Measurements from ENCODE around the gene ETS1.
A peak's percentile ranks its signal among the peaks of the same experiment; 100 is the strongest.

ETS1 gene

DNA sequence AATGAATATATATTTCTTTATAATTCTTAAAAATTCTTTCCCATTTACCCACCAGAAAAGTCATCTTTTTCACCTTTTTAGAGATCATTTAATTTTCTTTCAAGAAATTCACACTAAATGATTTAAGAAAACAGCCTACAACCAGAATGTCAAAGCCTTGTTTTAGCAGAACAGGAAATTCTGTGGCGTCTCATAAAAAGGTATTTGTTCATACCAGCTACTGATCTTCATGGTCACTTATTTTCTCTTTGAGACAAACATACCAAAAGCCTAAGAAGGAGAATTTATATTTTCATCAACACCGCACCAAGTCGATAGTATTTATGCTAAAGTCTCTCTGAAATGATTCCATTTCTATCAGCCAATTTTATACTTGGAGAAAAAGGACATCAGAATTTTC lies 105.3 kb downstream of the ETS1 start:
- DNase-seq (ENCODE audit: low spot score), result no peak

DNA sequence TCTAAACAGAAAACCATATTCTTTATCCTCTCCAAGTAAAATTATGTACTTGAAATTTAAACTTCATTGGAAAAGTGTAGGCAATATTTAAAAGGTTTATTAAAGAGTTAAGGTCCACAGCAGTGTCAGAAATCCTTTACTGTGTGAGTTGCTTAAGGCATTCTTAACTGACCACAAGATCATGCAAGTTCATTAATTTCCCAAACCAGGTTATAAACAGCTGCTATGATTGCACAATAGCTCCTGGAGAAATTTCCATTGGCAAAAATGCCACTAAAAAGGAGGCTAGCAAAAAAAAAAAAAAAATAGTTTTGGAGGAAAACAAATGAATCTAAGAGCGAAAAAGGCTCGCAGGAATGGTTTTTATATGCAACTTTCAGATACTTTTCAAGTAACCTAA lies 106.2 kb downstream of the ETS1 start:
- peak; percentile 76 for DNase-seq (ENCODE audit: low spot score)

DNA sequence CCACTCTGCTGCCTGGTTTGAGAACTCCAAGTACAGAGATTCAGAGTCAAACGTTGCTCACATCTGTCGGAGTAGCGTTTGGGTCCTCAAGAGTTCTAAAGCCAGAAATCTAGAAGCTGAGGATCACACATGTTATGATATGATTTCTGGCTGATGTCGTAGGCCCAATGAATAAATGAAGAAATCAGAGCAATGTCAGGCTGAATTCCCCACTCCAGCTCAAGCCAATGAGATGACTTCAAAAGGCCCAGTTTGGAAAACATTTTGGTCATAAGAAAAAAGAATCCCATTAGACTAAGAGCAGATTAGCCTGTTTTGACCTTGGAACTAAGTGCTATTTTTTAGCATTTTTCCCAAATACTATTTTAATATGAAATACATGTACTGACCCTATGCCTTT lies 106.7 kb downstream of the ETS1 start:
- DNase-seq (ENCODE audit: low spot score), result no peak

DNA sequence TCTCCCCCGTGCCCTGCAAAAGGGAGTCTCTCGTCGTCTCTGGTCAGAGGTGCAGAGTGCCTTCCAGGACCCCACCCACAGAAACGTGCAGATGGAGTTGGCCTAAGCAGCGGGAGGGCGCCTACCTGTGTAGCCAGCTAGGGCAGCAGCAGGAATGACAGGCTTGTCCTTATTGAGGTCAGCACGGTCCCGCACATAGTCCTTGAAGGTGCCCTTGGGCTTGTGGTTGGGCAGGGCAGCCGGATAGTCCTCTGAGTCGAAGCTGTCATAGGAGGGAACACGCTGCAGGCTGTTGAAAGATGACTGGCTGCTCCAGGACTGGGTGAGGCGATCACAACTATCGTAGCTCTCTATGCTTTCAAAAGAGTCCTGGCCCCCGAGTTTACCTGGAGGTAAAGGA lies 107.3 kb downstream of the ETS1 start:
- DNase-seq (ENCODE audit: low spot score), result no peak

DNA sequence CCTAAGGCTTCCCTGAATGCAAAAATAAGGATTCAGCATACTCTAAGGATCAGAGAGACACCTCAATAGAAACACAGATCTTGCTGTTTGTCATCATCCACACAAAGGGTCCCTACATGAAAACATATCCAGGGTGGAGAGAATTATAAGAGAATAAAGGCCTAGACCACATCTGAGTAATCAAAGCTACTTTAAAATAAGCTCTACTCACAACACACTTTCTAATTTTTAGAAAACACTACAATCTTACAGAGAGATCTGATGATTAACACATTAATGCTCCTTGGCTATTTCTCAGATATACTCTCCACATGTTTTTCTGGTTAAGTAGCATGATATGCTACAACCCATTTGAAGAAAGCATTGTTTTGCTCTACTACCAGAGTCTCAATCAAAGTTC lies 108.2 kb downstream of the ETS1 start:
- DNase-seq (ENCODE audit: low spot score), result no peak

DNA sequence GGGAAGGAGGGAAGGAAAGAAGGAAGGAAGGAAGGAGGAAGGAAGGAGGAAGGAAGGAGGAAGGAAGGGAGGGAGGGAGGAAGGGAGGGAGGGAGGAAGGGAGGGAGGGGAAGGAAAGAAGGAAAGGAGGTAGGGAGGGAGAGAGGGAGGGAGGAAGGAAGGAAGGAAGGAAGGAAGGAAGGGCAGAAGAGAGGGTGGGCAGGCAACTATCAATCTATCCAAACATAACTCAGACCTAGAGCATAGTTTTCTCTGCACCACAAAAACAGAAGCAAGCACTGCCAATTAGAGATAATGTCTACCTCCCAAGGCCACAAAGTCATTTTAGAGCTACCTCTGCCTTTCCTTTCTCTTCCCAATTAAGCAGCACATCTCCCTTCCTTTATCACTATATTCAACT lies 109.1 kb downstream of the ETS1 start:
- no peak for DNase-seq (ENCODE audit: low spot score)

DNA sequence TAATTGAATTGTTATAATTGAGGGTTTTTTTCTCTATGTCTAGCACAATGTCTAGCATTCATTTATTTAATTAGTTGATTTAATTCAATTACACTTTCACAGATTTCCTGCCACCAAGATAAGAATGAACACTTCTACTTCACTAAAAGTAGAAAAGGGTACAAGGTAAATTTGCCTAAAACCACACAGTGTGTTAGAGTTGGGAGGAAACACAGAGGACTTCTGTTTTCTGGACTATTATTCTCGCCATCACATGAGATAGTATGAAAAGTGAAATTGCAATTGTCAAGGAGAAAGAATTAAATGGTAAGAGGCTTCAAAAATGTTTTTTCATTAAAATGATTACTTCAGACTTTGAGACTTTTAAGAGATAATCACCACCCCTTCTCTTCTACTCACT lies 109.5 kb downstream of the ETS1 start:
- DNase-seq (ENCODE audit: low spot score), result no peak

DNA sequence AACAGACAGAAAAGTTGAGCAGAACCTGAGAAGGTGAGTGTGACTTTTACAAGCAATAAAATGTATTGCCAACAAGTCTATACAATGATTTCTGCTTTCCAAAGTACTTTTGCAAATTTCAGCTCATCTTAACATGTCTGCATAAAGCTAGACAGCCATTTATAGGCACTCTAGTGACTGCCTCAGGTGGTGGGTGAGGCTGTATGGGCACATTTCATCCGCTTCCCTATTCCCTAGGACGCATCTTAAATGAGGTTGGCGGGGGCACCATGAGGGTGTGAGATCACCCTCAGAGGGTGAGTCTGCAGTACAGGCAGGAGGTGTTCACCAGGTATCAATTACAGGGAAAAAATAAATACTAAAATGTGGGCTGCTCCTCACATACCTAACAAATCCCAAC lies 110.1 kb downstream of the ETS1 start:
- DNase-seq (ENCODE audit: low spot score), result no peak

DNA sequence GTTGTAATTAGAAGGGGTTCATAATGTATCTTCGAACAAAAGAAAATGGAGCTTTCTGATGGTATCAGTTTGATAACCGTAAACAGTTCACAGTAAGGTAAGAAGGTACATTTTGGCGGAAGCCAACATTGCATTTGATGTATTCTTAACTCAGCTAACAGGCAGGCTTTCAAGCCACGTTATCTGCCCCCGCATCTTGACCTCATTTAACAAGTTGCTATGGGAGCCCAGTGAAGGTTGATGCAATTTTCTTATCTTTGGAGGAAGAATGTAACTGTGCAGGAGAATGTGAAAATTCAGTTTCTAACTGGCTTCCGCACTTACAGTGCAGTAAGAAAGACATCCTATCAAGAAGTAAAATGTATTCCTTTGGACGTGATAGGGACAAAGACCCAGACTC lies 110.6 kb downstream of the ETS1 start:
- DNase-seq (ENCODE audit: low spot score), result no peak

DNA sequence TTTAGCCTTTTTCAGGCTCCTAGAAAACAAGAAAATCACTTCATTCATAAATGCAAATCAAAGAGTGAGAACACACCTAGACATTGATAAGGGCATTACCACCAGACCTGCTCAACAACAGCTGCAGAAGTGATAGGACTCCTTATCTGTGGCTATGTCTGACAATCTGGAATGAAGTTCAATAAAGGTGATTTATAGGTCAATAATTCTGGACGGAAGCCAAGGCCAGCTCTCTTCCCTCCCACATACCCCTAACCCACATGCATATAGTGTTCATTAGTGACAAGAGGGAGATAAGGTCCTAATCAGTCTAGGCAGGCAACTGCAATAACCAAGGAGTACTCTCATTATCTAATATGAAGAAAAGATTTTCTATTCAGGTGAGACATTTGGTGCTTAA lies 111.3 kb downstream of the ETS1 start:
- DNase-seq (ENCODE audit: low spot score), result no peak

DNA sequence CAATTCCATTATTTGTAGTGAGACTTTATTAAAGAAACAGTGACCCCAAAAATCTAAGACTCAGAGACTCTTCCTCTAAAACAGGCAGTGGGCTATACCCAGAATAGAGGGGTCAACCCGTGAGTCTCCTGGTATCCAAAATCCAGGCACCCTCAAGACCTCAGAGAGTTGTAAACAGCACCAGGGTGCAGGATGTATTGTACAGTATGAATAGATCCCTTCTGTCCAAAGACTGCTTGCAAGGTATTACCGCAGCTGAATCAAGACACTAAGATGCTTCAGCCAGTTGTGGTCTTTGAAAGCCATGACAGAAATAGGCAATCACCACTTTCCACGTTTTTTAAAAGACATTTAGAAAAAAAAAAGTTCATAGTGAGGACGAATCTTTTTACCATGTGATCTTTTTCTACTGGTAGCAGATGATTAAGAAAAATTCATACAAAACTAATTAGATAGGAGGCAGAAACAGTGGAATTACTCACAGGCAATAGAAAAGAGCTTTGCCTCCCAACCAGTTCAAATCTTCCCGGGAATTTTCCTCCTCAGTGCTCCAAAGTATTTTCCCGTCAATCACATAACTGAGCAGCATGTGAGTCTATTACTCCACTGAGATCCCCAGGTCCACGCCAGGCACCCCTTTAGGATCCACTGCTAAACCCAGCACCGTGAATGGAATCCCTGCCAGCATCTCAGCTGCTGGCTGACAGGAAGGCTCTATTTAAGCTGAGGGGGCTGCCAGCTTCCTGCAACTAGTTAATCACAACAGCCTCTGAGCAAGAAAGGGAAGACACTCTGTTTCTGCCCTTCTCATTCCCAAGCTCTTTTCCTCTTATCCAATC lies 113.1 kb downstream of the ETS1 start:
- no peak for DNase-seq (ENCODE audit: low spot score)

DNA sequence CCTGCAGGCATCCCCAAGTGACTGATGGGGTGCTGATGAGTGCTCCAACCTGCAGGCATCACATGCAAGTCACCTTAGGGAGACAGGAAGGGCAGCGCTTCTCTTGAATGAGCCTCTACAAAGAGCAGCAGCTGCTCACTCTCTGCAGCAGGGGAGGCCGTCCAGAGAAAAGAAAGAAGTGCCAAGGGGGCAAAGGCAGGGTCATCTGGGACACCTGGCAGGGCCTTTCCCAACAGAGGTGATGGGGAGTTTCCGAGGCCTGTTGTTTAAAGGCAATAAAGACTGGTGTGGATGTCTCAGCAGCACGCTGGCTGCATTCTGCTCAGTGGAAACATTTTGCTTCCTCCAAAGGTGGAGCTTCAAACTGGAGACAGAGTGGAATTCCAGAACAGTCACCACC lies 113.7 kb downstream of the ETS1 start:
- peak; percentile 32 for DNase-seq (ENCODE audit: low spot score)

DNA sequence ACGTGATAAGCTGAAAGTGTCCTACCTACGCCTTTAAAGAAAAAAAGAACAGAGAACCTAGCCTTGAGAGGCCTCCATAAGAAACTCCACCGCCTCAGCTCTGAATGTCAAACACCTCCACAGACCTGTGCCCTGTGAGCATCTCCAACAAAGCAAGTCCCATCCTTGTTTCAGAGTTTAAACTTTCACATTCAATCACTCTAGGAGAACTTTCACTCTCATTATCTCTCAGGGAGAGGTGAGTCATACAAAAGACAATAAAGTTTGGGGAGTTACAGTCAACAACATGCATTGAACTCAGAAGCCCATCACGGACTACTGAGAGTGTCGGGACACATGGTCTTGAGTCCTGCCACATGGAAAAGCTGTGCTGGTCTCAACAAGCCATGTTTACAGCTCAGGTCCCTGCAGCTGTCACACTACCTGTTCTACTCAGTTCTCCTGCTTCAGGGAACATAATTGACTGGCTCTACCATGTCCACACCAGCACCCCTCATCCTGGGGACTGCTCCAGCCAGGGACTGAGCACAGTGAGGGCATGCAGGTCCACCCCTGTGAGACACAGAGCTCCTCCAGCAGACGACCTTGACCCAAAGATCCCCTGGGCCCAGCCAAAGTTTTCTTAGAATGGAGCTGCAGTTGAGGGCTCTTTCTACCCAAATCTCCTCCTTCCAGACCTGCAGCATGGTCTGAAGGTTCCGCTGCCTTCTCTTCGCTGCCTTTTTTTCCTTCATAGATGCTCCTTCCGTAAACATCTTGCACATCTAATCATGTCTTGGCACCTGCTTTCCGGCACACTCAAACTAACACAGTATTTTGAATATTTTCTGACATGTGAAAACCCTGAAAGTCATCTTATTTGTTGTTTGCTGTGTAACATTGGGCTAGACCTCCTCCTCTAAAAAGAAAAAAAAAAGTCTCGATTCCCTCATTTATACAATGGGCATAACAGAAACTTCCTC lies 114.9 kb downstream of the ETS1 start:
- DNase-seq (ENCODE audit: low spot score), result no peak

DNA sequence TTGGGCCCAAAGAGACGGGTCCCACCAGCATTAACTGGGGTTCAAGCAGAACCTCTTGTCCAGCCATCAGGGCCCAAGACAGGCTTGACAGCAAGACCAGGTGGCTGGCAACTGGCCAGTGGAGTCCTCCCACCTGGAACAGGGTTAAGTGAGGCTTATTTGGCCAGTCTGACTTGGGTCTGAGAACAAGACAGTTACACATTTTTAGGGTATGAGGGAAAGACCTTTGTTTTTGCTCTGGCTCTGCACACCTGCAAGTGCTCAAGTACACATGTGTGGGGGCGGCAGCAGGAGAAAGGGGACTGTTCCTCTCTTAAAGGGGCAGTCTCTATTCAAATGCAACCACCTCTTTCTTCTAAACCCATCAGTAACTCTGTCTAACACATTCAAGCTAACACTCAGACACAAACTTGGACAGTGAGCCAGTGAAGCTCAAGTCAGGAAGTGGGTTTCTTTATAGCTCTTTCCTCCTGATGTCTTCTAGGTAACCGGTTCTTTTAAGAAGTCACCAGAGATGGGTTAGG lies 116.2 kb downstream of the ETS1 start:
- no peak for DNase-seq (ENCODE audit: low spot score)

DNA sequence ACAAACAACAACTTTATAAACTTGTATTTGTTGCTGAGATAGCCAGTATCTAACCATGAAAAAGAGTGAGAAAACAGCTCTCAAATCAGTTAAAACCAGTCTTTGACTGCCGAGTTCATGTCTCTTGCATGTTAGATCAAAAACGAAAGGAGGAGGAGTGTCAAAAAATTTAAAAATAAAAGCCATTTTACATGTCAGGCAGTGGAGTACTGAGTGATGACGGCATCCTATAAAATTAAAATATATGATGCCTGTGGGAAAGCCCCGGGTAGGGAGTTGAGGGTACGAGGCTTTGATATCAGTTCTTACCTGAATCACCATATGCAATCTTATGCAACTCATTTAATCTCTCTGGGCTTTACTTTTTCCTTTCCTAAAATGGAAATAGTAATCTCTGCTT lies 117.3 kb downstream of the ETS1 start:
- no peak for DNase-seq (ENCODE audit: low spot score)

DNA sequence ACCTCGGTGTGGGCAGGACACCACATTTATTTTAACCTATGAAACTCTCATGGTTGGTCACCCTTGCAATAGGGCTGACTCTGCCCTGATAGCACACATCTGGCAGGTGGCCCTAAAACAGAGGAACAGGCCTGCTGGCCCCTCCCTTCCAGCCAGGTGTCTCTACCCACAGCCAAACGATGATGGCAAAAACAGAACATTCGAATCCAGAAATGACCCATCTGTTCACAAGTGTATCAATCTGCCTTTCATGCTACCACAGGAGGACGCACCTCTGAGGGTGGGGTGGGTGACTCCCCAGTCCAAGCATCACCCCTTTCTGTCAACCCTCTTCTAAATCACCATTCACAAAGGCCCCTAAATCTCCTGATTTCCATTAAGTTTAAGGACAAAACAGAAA lies 118.1 kb downstream of the ETS1 start:
- DNase-seq (ENCODE audit: low spot score), result no peak

DNA sequence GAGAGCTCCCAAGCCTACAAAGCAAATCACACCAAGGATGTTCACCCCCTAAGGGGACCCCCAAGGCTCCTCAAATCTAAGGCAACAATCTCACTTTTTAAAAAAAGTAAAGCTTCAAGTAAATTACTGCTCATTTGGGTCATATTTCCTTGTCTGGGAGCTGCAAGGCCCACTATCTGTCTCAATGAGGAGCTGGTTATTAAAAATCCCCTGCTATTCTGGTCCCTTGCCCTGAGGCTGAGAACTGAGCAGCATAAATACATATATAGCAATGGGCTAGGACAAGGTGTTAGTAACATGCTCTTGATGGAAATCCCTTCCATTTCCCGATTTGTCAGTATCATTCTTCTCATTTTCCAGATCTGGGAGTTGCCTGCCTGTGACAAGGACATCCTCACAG lies 119.2 kb downstream of the ETS1 start:
- no peak for DNase-seq (ENCODE audit: low spot score)

DNA sequence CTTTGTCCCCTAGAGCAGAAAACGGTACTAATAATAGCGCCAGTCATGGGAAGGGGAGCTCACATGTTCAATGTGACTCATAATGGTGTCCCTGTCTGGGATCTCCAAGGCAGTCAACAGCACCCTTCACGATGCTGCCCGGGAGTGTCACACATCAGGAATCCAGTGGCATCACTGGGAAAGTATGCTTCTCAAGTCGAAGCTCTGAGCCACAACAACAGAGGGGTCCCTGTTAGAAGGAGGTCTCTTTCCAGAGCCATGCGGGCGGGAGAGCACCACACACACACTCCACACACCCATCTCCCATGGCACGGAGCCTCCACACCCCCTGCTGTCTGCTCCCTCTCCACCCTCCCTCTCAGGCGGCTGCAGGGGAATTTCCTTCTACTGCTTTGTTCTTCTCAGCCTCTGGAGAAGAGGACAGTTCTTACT lies 119.7 kb downstream of the ETS1 start:
- DNase-seq (ENCODE audit: low spot score), result peak; percentile 89

DNA sequence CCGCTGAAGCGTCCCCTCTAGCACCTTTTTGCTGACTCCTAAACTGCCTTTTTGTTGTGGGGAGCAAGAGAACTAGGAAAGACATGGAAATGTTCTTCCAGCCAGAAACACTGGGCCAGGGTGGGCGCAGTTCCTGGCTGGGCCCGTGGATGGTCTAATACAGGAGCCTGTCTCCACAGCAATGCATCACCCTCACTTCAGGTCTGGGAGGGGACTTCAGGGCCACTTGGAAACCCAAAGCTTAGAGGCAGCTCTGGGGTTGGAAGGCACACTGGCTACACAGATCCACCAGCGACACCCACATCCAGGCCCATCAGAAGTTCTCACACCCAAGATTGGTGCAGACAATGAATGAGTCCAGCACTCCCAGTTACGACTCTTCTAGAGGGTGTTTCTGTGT lies 120.3 kb downstream of the ETS1 start:
- no peak for DNase-seq (ENCODE audit: low spot score)

DNA sequence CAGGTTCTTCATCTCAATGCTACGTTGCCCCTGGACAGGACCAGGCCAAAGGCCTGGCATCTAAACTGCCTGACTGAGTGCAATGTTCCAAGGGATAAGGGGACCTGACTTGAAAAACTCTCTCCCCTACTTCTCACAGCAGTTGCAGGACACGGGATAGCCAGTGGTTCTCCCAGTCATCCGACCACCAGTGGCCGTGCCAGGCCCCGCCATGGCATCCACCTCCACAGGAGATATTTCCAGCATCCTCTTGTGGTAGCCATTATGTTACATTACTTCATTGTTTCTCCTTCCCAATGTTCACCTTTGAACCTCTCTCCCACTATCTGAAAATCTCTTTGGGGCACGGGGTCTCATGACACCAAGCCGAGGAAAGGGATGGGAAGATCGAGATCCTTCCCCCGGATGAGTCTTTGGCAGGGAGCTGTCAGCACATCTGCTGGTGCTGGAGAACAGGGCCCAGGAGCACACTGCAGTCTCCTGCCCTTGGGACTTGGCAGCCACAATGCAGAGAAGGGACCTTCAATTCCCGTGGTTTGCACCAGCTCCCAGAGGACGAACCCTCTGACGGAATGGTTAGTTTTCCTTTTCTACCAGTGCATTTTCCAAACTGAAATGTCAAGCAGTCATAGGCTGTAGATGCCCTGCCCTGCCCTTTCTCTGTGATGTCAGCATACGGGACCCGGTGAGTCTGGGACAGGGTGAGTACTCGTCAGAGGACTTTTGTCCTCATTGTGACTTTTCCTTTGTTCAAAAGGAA lies 121.2 kb downstream of the ETS1 start:
- DNase-seq (ENCODE audit: low spot score), result no peak

DNA sequence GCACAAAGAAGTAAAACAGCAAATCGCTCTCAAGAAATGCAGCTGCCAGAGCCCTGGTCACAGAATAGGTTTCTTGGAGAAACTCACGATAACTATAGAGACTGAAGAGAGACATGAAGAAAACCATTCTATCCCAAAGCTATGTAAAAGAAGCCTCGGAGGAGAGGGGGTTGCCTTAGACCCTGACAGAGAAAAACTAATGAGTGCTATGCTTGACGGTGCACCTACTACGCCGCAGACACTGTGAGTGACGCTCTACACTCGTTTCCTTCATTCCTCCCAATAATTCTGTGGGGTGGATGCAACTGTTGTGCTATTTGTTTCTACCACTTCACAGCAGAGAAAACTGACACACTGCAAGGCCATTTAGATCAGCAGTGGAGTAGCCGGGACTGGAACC lies 121.8 kb downstream of the ETS1 start:
- no peak for DNase-seq (ENCODE audit: low spot score)

DNA sequence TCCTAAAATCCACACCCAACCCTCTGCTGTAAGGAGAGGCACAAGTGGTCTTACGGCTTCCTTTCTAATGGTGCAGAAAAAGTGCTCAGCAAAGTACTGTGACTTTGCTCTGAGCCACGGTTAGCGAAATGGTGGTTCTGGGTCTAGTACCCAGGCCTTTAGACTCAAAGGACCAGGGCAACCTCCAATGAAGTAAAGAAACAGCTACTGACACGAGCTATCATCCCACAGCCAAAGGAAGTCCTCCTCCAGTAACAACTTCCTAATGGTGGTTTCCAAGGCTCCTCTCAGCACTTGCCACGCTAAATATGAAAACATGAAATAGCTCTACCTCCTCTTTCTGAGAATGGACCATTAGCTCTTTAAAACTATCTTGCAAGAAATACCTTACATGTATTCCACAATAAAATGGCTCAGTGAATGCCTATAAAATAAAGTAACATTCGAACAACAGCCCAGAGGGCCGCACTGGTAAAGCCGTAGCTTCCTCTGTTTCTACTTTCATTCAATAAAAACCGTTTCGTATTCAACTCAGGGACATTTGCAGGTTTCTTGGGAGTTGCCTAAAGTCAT lies 122.4 kb downstream of the ETS1 start:
- no peak for DNase-seq (ENCODE audit: low spot score)
